Pancreas (tissue), 10 donors: Measurements from ENCODE around the gene ARID5B. TPM values are rescaled to one million over a fixed set of nuclear protein-coding genes. Genes with fewer than 3 reads are reported as not detected.

Source experiments
- ATAC-seq, 4 donors: fragments of 200-7000 bp; cut with Tn5 transposase; one replicate each; pipeline versions ENCODE4 v1.8.0 to v1.9.1; 2020; ENCODE audit warnings: mild to moderate bottlenecking in 4 of 4, moderate library complexity in 4 of 4
- DNase-seq, 6 donors: peaks; one replicate each; pipeline ENCODE4 v3.0.0-alpha.2; 2020
- FAIRE-seq: peaks from 2 replicates; lab custom pipeline; 2012; peaks lifted over from hg19 to GRCh38; lab: Jason Lieb, UNC
- H3K27ac ChIP-seq, 4 donors: fragments of 200-600 bp; sonication (generic); 1 replicate in 3 of 4; 2 replicates in 1 of 4; pipeline versions ENCODE4 v1.5.0 to v1.8.0; 2020
- H3K27me3 ChIP-seq, 4 donors: fragments of 200-600 bp; one replicate each; pipeline ENCODE4 v1.8.0; 2021
- H3K36me3 ChIP-seq, 3 donors: fragments of 200-600 bp; sonication (generic) in 1 of 3; one replicate each; pipeline versions ENCODE4 v1.5.0 to v1.8.0; 2020 to 2021
- H3K4me1 ChIP-seq, 3 donors: fragments of 200-600 bp; one replicate each; pipeline ENCODE4 v1.8.0; 2021
- H3K4me3 ChIP-seq, 4 donors: fragments of 200-600 bp; sonication (generic) in 2 of 4; one replicate each; pipeline versions ENCODE4 v1.5.0 to v1.8.0; 2020 to 2021
- H3K9me3 ChIP-seq, 4 donors: fragments of 200-600 bp; one replicate each; pipeline ENCODE4 v1.8.0; 2021
- WGBS, 2 donors: extraction: QIAGEN DNeasy Blood & Tissue Kit; methylation state at CpG; one replicate each; pipeline ENCODE4 v1.1.7; 2013; 5-methylcytosine and 5-hydroxymethylcytosine counted together
- intact Hi-C, 3 donors: fragments of 100-400 bp; cut with DNase I; formaldehyde crosslinking; loops; one replicate each; pipeline versions ENCODE4 v1.11.1 to v1.14.2; 2022
- polyA plus RNA-seq, 2 donors: library from polyadenylated mRNA; stranded (reverse); fragments of 200-250 nt; gene quantifications; one replicate each; pipeline ENCODE4 v1.2.3, GENCODE V29; 2013
- total RNA-seq, 6 donors: library from RNA; stranded (reverse); fragmentation: NEBNext Ultra II Directional in 4 of 6; extraction: Animal tissue kit (Norgen Biotek cat#: 25700) in 4 of 6; gene quantifications; one replicate each; pipeline versions ENCODE4 v1.2.1 to v1.2.4, GENCODE V29; 2021 to 2023
- TF ChIP-seq, protein P1 (sequence below), 4 donors: fragments of 200-600 bp; sonication (generic) in 3 of 4; IDR thresholded peaks; one replicate each; pipeline versions ENCODE4 v1.5.0 to v1.8.0; 2021; ENCODE audit warnings: antibody characterized with exemption in 4 of 4
- donor health status: healthy with polysubstance abuse.
- donor health status: DM: no; HTN: no; CAD: no; lungs with moderate emphysema.
- donor health status: DM: no; HTN: no; CAD: no.
- donor health status: control.
- donor health status: control.
- donor health status: Bipolar disorder and iron deficiency.
- donor health status: DM: yes; HTN: yes; CAD: no.
- donor health status: DM: no; HTN: no; CAD: no.
- donor health status: DM: no; HTN: no; CAD: no.
- donor health status: DM: yes; HTN: yes; CAD: no.

Gene ARID5B
- total and polyA plus RNA-seq, 8 donors: 2.6 to 13.0 (median 5.0) TPM

DNA sequence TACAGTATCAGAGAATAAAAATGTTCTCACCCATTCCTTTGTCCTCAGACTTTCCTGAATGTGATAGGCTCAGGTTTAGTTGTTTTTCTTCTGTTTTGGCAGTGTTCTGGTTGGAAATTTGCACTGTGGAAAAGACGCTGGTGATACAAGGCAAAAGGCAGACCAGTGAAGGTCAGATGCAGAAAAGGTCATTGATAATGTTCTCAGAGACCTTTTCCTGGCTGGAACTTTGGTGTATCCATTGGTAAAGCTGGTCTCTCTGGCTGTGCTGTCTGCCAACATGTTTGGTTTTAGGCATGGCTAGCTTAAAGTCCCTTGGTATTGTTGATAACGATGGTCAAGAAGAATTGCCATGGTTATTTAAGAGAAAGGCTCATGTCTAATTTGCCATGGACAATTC, 11.5 kb downstream of the ARID5B start:
- FAIRE-seq: no peak
- H3K4me1 ChIP-seq: peaks cover 0 to 3% (median 0%) of the 10 kb centered on the region in 3 donors
- no peaks in the 10 kb centered on the region for H3K36me3 ChIP-seq
- H3K9me3 ChIP-seq: no peaks in the 10 kb centered on the region
- ATAC-seq: no peak
- intact Hi-C loops: no loop called here
- no peaks in the 10 kb centered on the region for H3K27me3 ChIP-seq
- no peak for DNase-seq
- no peak overlapping the region for H3K4me3 ChIP-seq
- no peak overlapping the region for H3K27ac ChIP-seq
- 64 to 72% methylated on average over 2 of the region's 2 CpGs for WGBS, 2 donors
- TF ChIP-seq, protein P1, sequence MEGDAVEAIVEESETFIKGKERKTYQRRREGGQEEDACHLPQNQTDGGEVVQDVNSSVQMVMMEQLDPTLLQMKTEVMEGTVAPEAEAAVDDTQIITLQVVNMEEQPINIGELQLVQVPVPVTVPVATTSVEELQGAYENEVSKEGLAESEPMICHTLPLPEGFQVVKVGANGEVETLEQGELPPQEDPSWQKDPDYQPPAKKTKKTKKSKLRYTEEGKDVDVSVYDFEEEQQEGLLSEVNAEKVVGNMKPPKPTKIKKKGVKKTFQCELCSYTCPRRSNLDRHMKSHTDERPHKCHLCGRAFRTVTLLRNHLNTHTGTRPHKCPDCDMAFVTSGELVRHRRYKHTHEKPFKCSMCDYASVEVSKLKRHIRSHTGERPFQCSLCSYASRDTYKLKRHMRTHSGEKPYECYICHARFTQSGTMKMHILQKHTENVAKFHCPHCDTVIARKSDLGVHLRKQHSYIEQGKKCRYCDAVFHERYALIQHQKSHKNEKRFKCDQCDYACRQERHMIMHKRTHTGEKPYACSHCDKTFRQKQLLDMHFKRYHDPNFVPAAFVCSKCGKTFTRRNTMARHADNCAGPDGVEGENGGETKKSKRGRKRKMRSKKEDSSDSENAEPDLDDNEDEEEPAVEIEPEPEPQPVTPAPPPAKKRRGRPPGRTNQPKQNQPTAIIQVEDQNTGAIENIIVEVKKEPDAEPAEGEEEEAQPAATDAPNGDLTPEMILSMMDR (IDR thresholded peaks at IDR 0.05): no peak

DNA sequence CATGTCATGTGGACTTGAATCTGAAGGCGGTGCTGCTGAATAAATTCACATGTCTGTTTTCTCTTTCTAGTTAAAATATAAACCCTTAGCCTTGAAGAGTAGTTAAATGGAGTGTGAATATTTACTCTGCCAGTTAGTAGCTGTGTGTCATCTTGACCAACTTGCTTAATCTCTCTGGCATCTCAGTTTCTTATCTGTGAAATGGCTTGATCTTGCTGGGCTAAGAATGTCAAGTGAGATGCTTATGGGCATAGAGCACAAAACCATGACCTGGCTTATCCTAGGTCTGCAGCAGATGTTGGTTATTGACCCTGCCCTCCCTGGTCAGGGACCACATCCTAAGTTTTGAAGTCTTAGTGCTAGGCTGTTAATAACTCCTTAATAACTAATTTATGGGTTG, 16.6 kb downstream of the ARID5B start:
- no peak for DNase-seq
- TF ChIP-seq, protein P1 (IDR thresholded peaks at IDR 0.05): no peak
- no peaks in the 10 kb centered on the region for H3K27me3 ChIP-seq
- no peak overlapping the region for H3K27ac ChIP-seq
- FAIRE-seq: no peak
- ATAC-seq: no peak
- no peak overlapping the region for H3K4me3 ChIP-seq
- no peaks in the 10 kb centered on the region for H3K9me3 ChIP-seq
- 80 to 83% methylated on average over 1 of the region's 1 CpG for WGBS, 2 donors
- no peaks in the 10 kb centered on the region for H3K36me3 ChIP-seq
- intact Hi-C loops: no loop called here
- H3K4me1 ChIP-seq: peaks cover 0 to 2% (median 0%) of the 10 kb centered on the region in 3 donors

DNA sequence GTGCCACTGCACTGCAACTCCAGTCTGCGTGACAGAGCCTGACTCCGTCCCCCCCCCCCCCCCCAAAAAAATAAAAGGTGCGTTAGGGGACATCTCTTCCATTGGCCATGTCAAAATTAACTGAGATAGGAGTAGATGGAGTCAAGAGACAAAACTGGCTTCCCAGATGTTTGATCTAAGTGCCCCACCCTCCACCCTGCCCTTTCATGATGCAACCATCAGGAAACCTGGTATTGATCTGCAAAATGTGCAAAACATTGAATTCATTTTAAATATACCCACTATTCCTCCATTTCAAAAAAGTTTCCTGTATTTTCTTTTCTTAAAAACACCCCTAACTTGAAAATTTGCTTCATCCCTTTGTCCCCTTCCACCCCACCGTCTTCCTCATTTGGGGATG, 17.5 kb downstream of the ARID5B start:
- no peak for DNase-seq
- intact Hi-C loops: no loop called here
- Histone ChIP-seq H3K4me1 (peaks cover 0 to 9% (median 4%) of the 10 kb centered on the region in 3 donors), H3K9me3 (no peaks in the 10 kb centered on the region), H3K27ac (no peak overlapping the region), H3K4me3 (no peak overlapping the region), H3K27me3 (no peaks in the 10 kb centered on the region), H3K36me3 (no peaks in the 10 kb centered on the region)
- TF ChIP-seq, protein P1 (IDR thresholded peaks at IDR 0.05): no peak
- FAIRE-seq: no peak
- 96% methylated on average over 4 of the region's 4 CpGs for WGBS, 2 donors
- ATAC-seq: no peak

DNA sequence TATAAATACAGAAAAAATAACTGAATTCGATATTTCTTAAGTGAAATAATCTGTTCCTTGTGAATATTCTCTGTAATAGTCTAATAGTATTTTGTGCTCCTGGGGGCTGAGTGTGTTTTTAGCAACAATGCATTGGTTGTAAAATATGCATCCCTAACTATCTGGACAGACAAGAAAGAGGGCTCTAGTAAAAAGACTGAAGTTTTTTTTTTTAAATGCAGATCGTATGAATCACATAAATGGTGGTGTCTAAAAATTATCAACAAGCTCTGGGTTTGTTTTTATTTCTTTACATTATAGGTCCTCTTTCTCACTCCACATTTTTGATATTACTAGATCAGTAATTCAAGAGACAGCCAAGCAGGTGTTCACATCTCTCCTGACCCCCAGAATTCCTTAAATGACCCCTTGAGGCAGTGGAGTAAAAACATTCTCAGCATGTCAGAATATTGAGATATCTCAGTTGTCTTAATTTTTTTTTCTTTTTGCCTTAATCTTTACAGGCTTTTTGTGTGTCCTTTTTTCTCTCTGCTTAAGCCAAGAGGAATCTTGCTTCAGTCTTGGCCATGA, 18.2 kb downstream of the ARID5B start:
- no peak for FAIRE-seq
- no peak for DNase-seq
- TF ChIP-seq, protein P1 (IDR thresholded peaks at IDR 0.05): no peak
- H3K4me1 ChIP-seq: peaks cover 0 to 9% (median 6%) of the 10 kb centered on the region in 3 donors
- no peak overlapping the region for H3K4me3 ChIP-seq
- intact Hi-C loops: no loop called here
- no peak for ATAC-seq
- no peak overlapping the region for H3K27ac ChIP-seq
- H3K36me3 ChIP-seq: no peaks in the 10 kb centered on the region
- H3K27me3 ChIP-seq: no peaks in the 10 kb centered on the region
- WGBS, 2 donors: 90 to 98% methylated on average over 2 of the region's 2 CpGs
- H3K9me3 ChIP-seq: no peaks in the 10 kb centered on the region

DNA sequence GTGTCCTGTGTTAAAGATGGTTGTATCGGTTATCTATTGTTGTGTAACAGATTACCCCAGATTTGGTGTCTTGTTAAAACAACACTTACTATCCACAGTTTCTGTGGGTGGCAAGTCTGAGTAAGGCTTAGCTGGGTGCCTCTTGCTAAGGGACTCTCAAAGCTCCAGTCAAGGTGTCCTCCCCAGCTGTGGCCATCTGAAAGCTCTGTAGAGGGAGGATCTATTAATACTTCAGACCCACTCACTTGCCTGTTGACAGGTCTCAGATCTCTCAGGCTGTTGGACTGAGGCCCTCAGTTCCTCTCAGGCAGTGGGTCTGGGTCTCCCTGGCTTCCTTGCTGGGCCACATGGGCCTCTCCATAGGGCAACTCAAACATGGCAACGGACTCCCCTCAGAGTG, 19.6 kb downstream of the ARID5B start:
- intact Hi-C loops: no loop called here
- Histone ChIP-seq H3K9me3 (no peaks in the 10 kb centered on the region), H3K4me3 (no peak overlapping the region), H3K27me3 (no peaks in the 10 kb centered on the region), H3K36me3 (no peaks in the 10 kb centered on the region), H3K4me1 (peaks cover 0 to 9% (median 6%) of the 10 kb centered on the region in 3 donors), H3K27ac (no peak overlapping the region)
- 95 to 98% methylated on average over 2 of the region's 2 CpGs for WGBS, 2 donors
- DNase-seq (no peak), FAIRE-seq (no peak), ATAC-seq (no peak)
- TF ChIP-seq, protein P1 (IDR thresholded peaks at IDR 0.05): no peak
